Mucosa of stomach (tissue), 1 donor: ENCODE data around the gene NFS1.
A peak's percentile ranks its signal among the peaks of the same experiment; 100 is the strongest.
"Not testable (repeated sequence)": the region's sequence is repeated elsewhere in the genome, so short reads cannot be mapped to it uniquely, and the experiment has no call there.

Source experiments
- H3K27me3 ChIP-seq: one replicate; pipeline ENCODE4 v1.7.0; 2013; ENCODE audit warnings: mild to moderate bottlenecking, low read length; ENCODE audit not compliant: control insufficient read depth, insufficient read depth
- H3K36me3 ChIP-seq: one replicate; pipeline ENCODE4 v1.7.0; 2013; ENCODE audit warnings: low read length; ENCODE audit not compliant: control insufficient read depth, insufficient read depth
- H3K4me1 ChIP-seq: one replicate; pipeline ENCODE4 v1.7.0; 2013; ENCODE audit warnings: mild to moderate bottlenecking, low read length; ENCODE audit not compliant: control insufficient read depth, insufficient read depth
- H3K4me3 ChIP-seq: one replicate; pipeline ENCODE4 v1.7.0; 2013; ENCODE audit warnings: low read length
- H3K9ac ChIP-seq: one replicate; pipeline ENCODE4 v1.7.0; 2013; ENCODE audit warnings: mild to moderate bottlenecking, low read length, moderate library complexity
- H3K9me3 ChIP-seq: one replicate; pipeline ENCODE4 v1.7.0; 2013; ENCODE audit warnings: mild to moderate bottlenecking, low read length, moderate library complexity; ENCODE audit not compliant: control insufficient read depth
- donor health status: Pancreatic carcinoma.

Gene NFS1

GRCh38 chr20:35699127-35699956 is at the start of gene NFS1, which contains the start of gene ROMO1:
Gene NFS1, minus strand, starts transcription at chr20:35699352. Its CDS starts 64 bp downstream, at chr20:35699288.
Gene ROMO1, plus strand, starts transcription at chr20:35699405. Its CDS starts 228 bp downstream, at chr20:35699633.
- H3K4me1 ChIP-seq, result peaks cover 8% of the 10 kb centered on the region
- no peaks in the 10 kb centered on the region for H3K36me3 ChIP-seq
- no peaks in the 10 kb centered on the region for H3K27me3 ChIP-seq
- H3K9me3 ChIP-seq, result no peaks in the 10 kb centered on the region
- H3K9ac ChIP-seq, result peak within 1 kb of the TSS; percentile 89
- peak within 1 kb of the TSS; percentile 90 for H3K4me3 ChIP-seq

DNA sequence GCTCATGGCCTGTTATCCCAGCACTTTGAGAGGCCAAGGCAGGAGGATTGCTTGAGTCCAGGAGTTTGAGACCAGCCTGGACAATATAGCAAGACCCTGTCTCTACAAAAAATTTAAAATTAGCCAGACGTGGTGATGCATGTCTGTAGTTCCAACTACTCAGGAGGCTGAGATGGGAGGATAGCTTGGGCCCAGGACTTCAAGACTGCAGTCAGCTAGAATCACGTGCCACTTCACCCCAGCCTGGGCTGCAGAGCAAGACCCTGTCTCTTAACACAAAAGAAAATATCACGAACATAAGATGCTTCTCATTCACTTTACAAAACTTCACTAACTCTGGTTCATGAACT is 45.3 kb upstream of the NFS1 start:
- not testable (repeated sequence) for H3K4me3 ChIP-seq, H3K36me3 ChIP-seq, H3K9ac ChIP-seq, H3K27me3 ChIP-seq, H3K9me3 ChIP-seq
- H3K4me1 ChIP-seq, result peaks cover 22% of the 10 kb centered on the region

- Histone ChIP-seq H3K4me1 (peaks cover 26% of the 10 kb centered on the region), H3K36me3 (peaks cover 3% of the 10 kb centered on the region), H3K27me3 (no peaks in the 10 kb centered on the region), H3K4me3 (peak overlapping the region; percentile 62), H3K9ac (peak overlapping the region; percentile 100), H3K9me3 (no peaks in the 10 kb centered on the region)
Measured at GRCh38 chr20:35743693-35744491, 44.7 kb upstream of the NFS1 start.

GRCh38 chr20:35742741-35743523 is 43.8 kb upstream of the NFS1 start:
- H3K4me3 ChIP-seq, result peak overlapping the region; percentile 62
- H3K27me3 ChIP-seq, result no peaks in the 10 kb centered on the region
- H3K9ac ChIP-seq, result peak overlapping the region; percentile 100
- H3K9me3 ChIP-seq, result no peaks in the 10 kb centered on the region
- peaks cover 3% of the 10 kb centered on the region for H3K36me3 ChIP-seq
- peaks cover 26% of the 10 kb centered on the region for H3K4me1 ChIP-seq

DNA sequence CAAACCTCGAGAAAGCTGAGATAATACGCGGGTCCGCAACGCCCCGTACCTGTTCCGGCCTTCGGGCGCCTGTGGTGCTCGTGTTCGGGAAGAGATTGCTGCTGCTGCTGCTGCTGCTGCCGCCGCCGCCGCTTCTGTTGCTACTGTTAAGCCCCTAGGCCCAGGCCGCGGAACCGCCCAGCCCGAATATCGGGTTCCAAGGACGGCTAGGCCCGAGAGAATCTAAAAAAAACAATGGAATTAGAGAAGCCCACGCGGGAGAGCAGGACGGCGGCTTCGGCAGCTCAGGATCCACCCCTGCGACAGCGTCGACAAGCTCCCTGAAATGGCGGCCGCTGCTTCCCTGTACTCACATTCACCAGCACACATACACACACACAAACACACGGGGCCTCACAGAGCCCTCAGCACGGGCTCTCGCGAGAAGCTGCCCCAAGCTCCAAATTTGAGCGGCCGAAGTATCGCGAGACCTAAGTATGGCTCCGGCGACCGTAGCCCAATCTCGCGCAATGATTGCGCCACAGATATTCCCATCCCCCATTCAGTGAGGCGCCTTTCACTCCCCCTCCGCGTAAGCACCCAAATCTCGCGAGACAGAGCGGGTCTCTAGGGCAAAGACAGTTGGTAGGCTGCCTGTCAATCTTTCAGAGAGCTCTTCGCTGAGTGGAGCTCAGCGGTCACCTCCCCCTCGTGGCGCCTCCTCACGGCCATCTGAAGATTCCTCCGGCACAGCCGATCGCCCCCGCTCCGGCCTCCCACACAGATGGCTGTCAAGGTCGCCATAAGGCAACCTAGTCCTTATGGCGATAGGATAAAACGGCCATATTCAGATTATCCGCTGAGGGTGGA is 43.0 kb upstream of the NFS1 start, which contains the start of gene RBM39:
Gene RBM39 (minus strand): TSS at position 369 of the 849 bp plus-strand sequence. CDS start 1,386 bp downstream, outside the sequence.
- Histone ChIP-seq H3K9me3 (no peaks in the 10 kb centered on the region), H3K27me3 (no peaks in the 10 kb centered on the region), H3K4me1 (peaks cover 26% of the 10 kb centered on the region), H3K36me3 (peaks cover 3% of the 10 kb centered on the region), H3K9ac (peak within 1 kb of the TSS; percentile 100), H3K4me3 (peak within 1 kb of the TSS; percentile 97)

DNA sequence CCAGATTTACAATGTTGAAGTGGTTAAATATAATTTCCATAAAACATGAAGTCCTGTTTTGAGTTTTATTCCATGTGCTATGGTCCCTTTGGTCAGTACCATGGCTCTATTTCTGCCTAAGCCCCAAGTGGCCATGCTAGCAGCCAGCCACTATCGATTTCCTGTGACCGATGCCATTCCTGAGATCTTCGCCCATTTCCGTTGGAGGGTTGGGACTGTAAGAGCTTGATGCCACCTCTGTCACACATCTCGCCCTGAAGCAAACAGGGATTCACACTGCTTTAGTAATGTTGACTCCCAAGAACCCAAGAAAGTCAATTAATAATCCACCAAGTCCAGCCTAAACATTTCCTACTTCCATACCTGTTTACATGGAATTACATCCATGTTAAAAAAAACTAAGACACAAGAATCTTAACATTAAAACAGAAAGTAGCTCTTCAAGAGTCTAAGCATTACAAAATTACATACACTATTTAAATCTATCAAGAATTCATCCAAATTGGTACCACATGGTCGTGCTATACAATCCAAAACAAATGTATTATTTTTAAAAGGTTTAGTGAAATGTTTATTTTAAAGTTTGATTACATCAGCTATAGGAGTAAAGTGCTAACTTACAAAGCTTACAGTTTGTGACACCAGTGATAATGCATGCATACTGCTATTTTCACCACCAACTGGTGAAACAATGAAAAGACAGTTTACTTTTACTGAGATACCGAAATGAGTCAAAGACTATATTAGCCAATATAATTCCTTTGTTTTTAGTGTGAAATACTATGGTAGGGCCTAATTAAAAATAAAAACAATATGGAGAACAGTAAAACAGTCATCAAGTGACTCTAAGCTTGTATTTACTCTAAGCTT is 40.4 kb upstream of the NFS1 start:
- Histone ChIP-seq H3K9ac (no peak overlapping the region), H3K9me3 (no peaks in the 10 kb centered on the region), H3K27me3 (no peaks in the 10 kb centered on the region), H3K4me3 (no peak overlapping the region), H3K4me1 (peaks cover 41% of the 10 kb centered on the region), H3K36me3 (peaks cover 11% of the 10 kb centered on the region)

DNA sequence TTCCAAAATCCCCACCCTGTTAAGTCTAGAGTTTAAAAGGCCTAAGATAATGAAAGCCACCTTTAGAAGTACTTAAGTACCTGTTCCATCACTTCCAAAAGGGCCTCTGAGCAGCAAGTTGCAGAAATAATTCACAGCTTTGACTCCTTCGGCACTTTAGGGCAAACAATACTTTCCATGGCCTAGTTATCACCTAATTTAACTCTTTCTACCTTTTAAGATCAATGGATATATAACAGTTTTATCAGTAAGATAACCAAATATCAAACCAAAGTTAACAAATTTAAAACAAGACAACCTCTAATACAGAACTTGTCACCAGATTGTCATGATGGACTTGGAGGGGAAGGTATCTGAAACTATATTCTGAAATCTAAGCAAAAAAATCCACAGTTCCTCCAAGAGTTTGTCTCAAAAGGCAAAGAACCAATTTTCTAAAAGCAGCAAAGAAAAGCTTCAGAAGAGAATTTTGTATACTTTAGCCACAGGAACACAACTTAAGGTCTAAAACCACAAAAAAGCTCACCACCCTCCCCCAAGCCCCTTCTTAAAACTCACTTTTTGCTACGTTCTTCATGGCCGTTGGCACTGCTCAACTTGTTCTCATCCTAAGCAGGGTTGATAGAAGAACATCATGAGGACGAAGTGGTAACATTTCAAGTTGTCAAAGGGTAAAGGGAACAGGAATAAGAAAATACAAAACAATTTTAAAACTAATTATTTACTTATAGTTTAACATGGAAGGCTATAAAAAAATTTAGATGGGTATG is 39.4 kb upstream of the NFS1 start:
- H3K4me1 ChIP-seq, result peaks cover 47% of the 10 kb centered on the region
- no peak overlapping the region for H3K9ac ChIP-seq
- H3K4me3 ChIP-seq, result no peak overlapping the region
- no peaks in the 10 kb centered on the region for H3K9me3 ChIP-seq
- no peaks in the 10 kb centered on the region for H3K27me3 ChIP-seq
- H3K36me3 ChIP-seq, result peaks cover 12% of the 10 kb centered on the region

DNA sequence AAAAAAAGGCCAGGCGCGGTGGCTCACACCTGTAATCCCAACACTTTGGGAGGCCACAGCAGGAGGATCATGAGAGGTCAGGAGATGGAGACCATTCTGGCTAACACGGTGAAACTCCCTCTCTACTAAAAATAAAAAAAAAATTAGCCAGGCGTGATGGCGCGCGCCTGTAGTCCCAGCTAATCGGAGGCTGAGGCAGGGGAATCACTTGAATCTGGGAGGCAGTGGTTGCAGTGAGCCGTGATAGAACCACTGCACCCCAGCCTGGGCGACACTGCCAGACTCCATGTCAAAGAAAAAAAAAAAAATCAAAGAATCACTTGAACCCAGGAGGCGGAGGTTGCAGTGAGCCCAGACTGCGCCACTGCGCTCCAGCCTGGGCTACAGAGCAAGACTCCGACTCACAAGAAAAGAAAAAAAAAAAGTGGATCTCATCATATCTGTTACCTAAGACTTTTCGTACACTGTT is 38.7 kb upstream of the NFS1 start:
- no peak overlapping the region for H3K9ac ChIP-seq
- H3K4me3 ChIP-seq, result no peak overlapping the region
- peaks cover 15% of the 10 kb centered on the region for H3K36me3 ChIP-seq
- peaks cover 45% of the 10 kb centered on the region for H3K4me1 ChIP-seq
- H3K27me3 ChIP-seq, result no peaks in the 10 kb centered on the region
- H3K9me3 ChIP-seq, result no peaks in the 10 kb centered on the region

GRCh38 chr20:35735826-35736470 is 36.8 kb upstream of the NFS1 start:
- Histone ChIP-seq H3K4me3 (no peak overlapping the region), H3K9me3 (no peaks in the 10 kb centered on the region), H3K4me1 (peaks cover 47% of the 10 kb centered on the region), H3K36me3 (peaks cover 15% of the 10 kb centered on the region), H3K9ac (peak overlapping the region; percentile 23), H3K27me3 (no peaks in the 10 kb centered on the region)
